22Rv1 (cell line): ENCODE measurements around the gene DRD4.

Source experiments
- ZFX ChIP-seq: fragments of 450-650 bp; IDR thresholded peaks from 2 replicates; pipeline ENCODE4 v1.6.1; 2017; ENCODE audit warnings: antibody characterized with exemption, borderline replicate concordance
- TF ChIP-seq, protein P1 (sequence below): fragments of 450-650 bp; IDR thresholded peaks from 2 replicates; pipeline ENCODE4 v1.5.1; 2017; ENCODE audit warnings: mild to moderate bottlenecking

DNA sequence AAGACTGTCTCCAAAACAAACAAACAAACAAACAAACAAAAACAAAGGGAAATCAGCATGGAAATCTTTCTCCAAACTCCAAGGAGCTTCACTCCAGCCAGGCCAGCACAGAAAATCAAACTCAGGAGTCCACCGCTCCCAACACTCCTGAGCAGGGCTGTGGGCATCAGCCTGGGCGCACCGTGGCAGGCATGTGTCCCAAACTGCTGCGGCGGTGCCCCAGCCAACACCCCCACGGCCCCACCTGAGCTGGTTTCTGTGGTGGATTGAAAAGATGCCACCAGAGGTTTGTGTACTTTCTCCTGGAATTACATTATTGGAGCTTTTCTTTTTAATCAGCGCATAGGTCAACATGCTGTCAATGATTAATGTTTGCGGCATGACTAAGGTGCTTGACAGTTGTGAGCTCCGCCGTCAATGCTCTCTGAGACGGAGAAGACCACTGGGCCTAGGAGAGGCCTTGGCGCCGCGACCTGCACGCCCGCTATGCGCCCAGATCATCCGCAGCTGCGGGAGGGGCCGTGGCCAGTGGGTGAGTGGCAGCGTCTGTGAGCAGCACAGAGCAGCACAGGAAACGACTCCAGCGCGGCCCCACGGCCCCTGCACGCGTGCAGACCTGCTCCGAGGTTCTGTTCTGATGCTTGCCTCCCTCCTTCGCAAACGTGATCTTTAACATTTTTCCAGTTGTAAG is 18.1 kb downstream of the DRD4 start:
- TF ChIP-seq, protein P1, sequence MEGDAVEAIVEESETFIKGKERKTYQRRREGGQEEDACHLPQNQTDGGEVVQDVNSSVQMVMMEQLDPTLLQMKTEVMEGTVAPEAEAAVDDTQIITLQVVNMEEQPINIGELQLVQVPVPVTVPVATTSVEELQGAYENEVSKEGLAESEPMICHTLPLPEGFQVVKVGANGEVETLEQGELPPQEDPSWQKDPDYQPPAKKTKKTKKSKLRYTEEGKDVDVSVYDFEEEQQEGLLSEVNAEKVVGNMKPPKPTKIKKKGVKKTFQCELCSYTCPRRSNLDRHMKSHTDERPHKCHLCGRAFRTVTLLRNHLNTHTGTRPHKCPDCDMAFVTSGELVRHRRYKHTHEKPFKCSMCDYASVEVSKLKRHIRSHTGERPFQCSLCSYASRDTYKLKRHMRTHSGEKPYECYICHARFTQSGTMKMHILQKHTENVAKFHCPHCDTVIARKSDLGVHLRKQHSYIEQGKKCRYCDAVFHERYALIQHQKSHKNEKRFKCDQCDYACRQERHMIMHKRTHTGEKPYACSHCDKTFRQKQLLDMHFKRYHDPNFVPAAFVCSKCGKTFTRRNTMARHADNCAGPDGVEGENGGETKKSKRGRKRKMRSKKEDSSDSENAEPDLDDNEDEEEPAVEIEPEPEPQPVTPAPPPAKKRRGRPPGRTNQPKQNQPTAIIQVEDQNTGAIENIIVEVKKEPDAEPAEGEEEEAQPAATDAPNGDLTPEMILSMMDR, result no peak
- TF ChIP-seq ZFX, result no peak
